Tibial artery (tissue), 4 donors: ENCODE data around the gene BEGAIN.

Experiments used
- DNase-seq, 2 donors: peaks; one replicate each; pipeline ENCODE4 v3.0.0-alpha.2; 2019
- H3K27ac ChIP-seq, 2 donors: fragments of 200-600 bp; sonication (generic) in 1 of 2; 1 replicate in 1 of 2; 2 replicates in 1 of 2; pipeline ENCODE4 v1.5.1; 2018 to 2019; ENCODE audit warnings: mild to moderate bottlenecking in 1 of 2
- H3K27me3 ChIP-seq, 2 donors: fragments of 200-600 bp; sonication (generic) in 1 of 2; one replicate each; pipeline versions ENCODE4 v1.5.1 to v1.6.0; 2016 to 2019
- H3K36me3 ChIP-seq, 3 donors: fragments of 200-600 bp; sonication (generic) in 2 of 3; one replicate each; pipeline ENCODE4 v1.5.1; 2016 to 2019; ENCODE audit warnings: mild to moderate bottlenecking in 2 of 3
- H3K4me1 ChIP-seq, 4 donors: fragments of 200-600 bp; sonication (generic) in 2 of 4; 1 replicate in 3 of 4; 2 replicates in 1 of 4; pipeline ENCODE4 v1.5.1; 2016 to 2019
- H3K4me3 ChIP-seq, 2 donors: fragments of 200-600 bp; sonication (generic) in 1 of 2; 1 replicate in 1 of 2; 2 replicates in 1 of 2; pipeline ENCODE4 v1.5.1; 2018 to 2019; ENCODE audit warnings: mild to moderate bottlenecking in 2 of 2
- H3K9me3 ChIP-seq, 3 donors: fragments of 200-600 bp; sonication (generic) in 1 of 3; one replicate each; pipeline ENCODE4 v1.5.1; 2016 to 2019
- CTCF ChIP-seq, 2 experiments: fragments of 200-600 bp in 1 of 2; fragments of 450-650 bp in 1 of 2; IDR thresholded peaks; one replicate each; pipeline ENCODE4 v1.5.1; 2017 to 2019; ENCODE audit warnings: antibody characterized with exemption in 2 of 2, mild to moderate bottlenecking in 1 of 2, moderate library complexity in 1 of 2
- intact Hi-C: fragments of 100-400 bp; cut with DNase I; formaldehyde crosslinking; loops from one replicate; pipeline ENCODE4 v1.15.0; 2023; ENCODE audit warnings: low total_unique reads

BEGAIN gene

GRCh38 chr14:100503251-100503650, 84.0 kb downstream of the BEGAIN start:
- Histone ChIP-seq H3K9me3 (peaks cover 0 to 11% (median 8%) of the 10 kb centered on the region in 3 donors), H3K27ac (no peak overlapping the region), H3K4me1 (no peaks in the 10 kb centered on the region), H3K27me3 (no peaks in the 10 kb centered on the region), H3K4me3 (no peak overlapping the region), H3K36me3 (peaks cover 0 to 5% (median 0%) of the 10 kb centered on the region in 3 donors)
- TF ChIP-seq CTCF (IDR thresholded peaks at IDR 0.05): no peak
- DNase-seq: no peak
- intact Hi-C loops: no loop called here

GRCh38 chr14:100502622-100503220, 84.5 kb downstream of the BEGAIN start:
- no peak overlapping the region for H3K27ac ChIP-seq
- no peak for DNase-seq
- peaks cover 0 to 11% (median 8%) of the 10 kb centered on the region in 3 donors for H3K9me3 ChIP-seq
- intact Hi-C loops: no loop called here
- no peak for TF ChIP-seq CTCF (IDR thresholded peaks at IDR 0.05)
- H3K4me3 ChIP-seq: no peak overlapping the region
- peaks cover 0 to 5% (median 0%) of the 10 kb centered on the region in 3 donors for H3K36me3 ChIP-seq
- no peaks in the 10 kb centered on the region for H3K4me1 ChIP-seq
- no peaks in the 10 kb centered on the region for H3K27me3 ChIP-seq

- Histone ChIP-seq H3K4me3 (no peak overlapping the region), H3K27ac (no peak overlapping the region), H3K9me3 (peaks cover 0 to 14% (median 10%) of the 10 kb centered on the region in 3 donors), H3K4me1 (no peaks in the 10 kb centered on the region), H3K27me3 (no peaks in the 10 kb centered on the region), H3K36me3 (peaks cover 0 to 5% (median 1%) of the 10 kb centered on the region in 3 donors)
- TF ChIP-seq CTCF (IDR thresholded peaks at IDR 0.05): no peak
- intact Hi-C loops: no loop called here
- no peak for DNase-seq
Observed at GRCh38 chr14:100500128-100500527, 87.1 kb downstream of the BEGAIN start.

- peaks cover 0 to 8% (median 0%) of the 10 kb centered on the region in 3 donors for H3K9me3 ChIP-seq
- H3K36me3 ChIP-seq: peaks cover 0 to 4% (median 0%) of the 10 kb centered on the region in 3 donors
- H3K4me3 ChIP-seq: no peak overlapping the region
- H3K27me3 ChIP-seq: no peaks in the 10 kb centered on the region
- no peak for DNase-seq
- intact Hi-C loops: no loop called here
- H3K27ac ChIP-seq: no peak overlapping the region
- no peak for TF ChIP-seq CTCF (IDR thresholded peaks at IDR 0.05)
- H3K4me1 ChIP-seq: no peaks in the 10 kb centered on the region
Observed at GRCh38 chr14:100498068-100498467, 89.1 kb downstream of the BEGAIN start.

GRCh38 chr14:100495917-100496316, 91.3 kb downstream of the BEGAIN start:
- Histone ChIP-seq H3K9me3 (peaks cover 0 to 8% (median 0%) of the 10 kb centered on the region in 3 donors), H3K27ac (no peak overlapping the region), H3K36me3 (peaks cover 0 to 4% (median 0%) of the 10 kb centered on the region in 3 donors), H3K4me3 (no peak overlapping the region), H3K4me1 (no peaks in the 10 kb centered on the region), H3K27me3 (no peaks in the 10 kb centered on the region)
- TF ChIP-seq CTCF (IDR thresholded peaks at IDR 0.05): no peak
- intact Hi-C loops: no loop called here
- DNase-seq: no peak
